ENCODE results near the gene KLHL29.
"Not testable (repeated sequence)": the region's sequence is repeated elsewhere in the genome, so short reads cannot be mapped to it uniquely, and the experiment has no call there.

Gene KLHL29

DNA sequence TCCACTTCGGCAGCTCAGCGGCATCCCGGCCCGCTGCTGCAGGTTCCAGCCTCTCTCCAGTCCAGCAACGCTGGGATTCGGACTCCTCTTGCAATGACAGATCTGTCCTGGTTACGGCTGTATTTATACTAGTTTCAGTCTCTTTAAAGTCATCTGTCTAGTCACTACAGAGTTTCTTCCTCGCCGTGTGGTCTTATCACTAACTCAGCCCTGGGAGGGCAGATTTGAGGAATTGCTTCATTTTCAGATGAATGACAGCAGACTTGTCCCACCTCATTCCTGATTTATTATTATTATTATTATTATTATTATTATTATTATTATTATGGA lies 2.2 kb downstream of the KLHL29 start:
- Histone ChIP-seq H3K4me3 (ENCODE audit: low read depth, low read length) (peak overlapping the region; percentile 91), H3K36me3 (peaks cover 2% of the 10 kb centered on the region; the same call in 1 of the 2 replicates), H3K9me3 (no peaks in the 10 kb centered on the region), H3K4me1 (peaks cover 3% of the 10 kb centered on the region; the same call in 1 of the 2 replicates), H3K27me3 (no peaks in the 10 kb centered on the region; the same call in 1 of the 2 replicates)
- TF ChIP-seq, protein P1, sequence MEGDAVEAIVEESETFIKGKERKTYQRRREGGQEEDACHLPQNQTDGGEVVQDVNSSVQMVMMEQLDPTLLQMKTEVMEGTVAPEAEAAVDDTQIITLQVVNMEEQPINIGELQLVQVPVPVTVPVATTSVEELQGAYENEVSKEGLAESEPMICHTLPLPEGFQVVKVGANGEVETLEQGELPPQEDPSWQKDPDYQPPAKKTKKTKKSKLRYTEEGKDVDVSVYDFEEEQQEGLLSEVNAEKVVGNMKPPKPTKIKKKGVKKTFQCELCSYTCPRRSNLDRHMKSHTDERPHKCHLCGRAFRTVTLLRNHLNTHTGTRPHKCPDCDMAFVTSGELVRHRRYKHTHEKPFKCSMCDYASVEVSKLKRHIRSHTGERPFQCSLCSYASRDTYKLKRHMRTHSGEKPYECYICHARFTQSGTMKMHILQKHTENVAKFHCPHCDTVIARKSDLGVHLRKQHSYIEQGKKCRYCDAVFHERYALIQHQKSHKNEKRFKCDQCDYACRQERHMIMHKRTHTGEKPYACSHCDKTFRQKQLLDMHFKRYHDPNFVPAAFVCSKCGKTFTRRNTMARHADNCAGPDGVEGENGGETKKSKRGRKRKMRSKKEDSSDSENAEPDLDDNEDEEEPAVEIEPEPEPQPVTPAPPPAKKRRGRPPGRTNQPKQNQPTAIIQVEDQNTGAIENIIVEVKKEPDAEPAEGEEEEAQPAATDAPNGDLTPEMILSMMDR (IDR thresholded peaks at IDR 0.05; ENCODE audit: low read depth, low read length): no peak
- DNase-seq: no peak

DNA sequence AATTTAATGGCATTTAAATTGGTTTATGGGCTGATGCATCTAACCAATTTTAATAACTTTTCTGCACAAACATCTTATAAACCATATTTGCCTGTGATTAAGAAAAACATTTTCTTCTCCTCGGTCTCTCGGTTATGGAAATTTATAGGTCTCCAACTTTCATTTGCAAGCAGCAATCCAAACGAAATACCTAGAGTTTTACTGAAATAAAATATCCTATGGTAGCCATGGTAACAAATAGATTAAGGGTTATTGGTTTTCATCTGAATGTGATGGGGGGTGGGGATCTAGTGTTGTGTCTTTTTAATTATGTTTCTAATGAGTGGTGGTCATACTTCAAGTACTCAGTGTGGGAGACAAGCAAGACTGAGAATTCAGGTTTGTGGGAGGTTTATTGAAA lies 2.9 kb downstream of the KLHL29 start:
- TF ChIP-seq, protein P1 (IDR thresholded peaks at IDR 0.05; ENCODE audit: low read depth, low read length): no peak
- DNase-seq: no peak
- Histone ChIP-seq H3K9me3 (no peaks in the 10 kb centered on the region), H3K4me3 (ENCODE audit: low read depth, low read length) (no peak overlapping the region), H3K36me3 (peaks cover 2% of the 10 kb centered on the region; the same call in 1 of the 2 replicates), H3K4me1 (peaks cover 3% of the 10 kb centered on the region; the same call in 1 of the 2 replicates), H3K27me3 (no peaks in the 10 kb centered on the region; the same call in 1 of the 2 replicates)

DNA sequence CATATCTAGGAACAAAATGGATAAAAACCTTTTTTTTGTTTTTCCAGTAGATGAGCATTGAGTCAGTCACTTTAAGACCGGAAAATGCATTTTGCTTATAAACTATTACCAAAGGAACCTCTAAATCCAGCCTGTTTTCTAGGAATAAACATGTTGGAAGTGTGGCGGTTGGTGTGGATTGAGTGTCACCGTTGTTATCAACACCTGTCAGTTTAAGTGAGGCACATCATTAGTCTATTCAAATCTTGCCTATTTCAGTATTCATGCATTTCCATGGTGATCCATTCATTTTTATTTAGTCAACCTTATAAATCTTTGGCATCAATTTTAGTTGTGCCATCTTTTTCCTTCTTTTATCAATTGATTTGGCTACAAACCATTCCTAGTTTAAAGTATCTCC lies 3.3 kb downstream of the KLHL29 start:
- H3K4me1 ChIP-seq: peaks cover 3% of the 10 kb centered on the region; the same call in 1 of the 2 replicates
- peaks cover 2% of the 10 kb centered on the region; the same call in 1 of the 2 replicates for H3K36me3 ChIP-seq
- TF ChIP-seq, protein P1 (IDR thresholded peaks at IDR 0.05; ENCODE audit: low read depth, low read length): no peak
- no peak overlapping the region for H3K4me3 ChIP-seq (ENCODE audit: low read depth, low read length)
- H3K9me3 ChIP-seq: no peaks in the 10 kb centered on the region
- no peak for DNase-seq
- H3K27me3 ChIP-seq: no peaks in the 10 kb centered on the region; the same call in 1 of the 2 replicates

DNA sequence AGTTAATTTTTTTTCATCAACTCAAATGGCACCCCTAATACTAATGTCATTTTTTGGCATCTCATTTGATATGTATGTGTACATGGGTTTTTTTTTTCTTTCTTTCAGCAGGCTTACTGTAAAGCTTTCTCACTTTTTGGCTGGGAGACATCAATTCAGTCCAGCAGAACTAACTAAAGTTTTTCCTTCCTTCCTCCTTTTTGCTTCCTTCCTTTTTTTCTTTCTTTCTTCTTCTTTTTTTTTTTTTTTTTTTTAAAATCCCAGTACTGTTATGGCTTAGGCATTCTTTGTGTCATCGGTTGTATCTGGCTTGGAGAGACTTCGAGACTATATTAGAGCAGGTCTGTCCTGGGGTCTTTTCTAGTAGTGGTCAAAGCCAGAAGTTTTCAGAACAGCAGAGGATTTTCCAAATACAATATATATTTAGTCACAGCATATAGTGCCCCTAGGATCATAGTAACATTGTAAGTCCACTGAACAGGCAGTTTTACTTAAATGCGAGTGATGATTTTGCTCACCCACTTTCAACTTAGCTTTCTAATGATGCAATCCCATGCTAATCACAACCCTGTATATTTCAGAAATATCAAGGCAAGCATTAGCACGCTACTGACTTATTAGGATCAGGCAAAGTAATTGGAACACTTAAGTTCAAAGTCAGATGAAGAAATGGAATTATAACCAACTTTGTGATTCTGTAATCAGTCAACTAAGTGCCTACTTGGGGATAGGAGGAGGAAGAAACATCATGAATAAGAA lies 4.0 kb downstream of the KLHL29 start:
- TF ChIP-seq, protein P1 (IDR thresholded peaks at IDR 0.05; ENCODE audit: low read depth, low read length): no peak
- no peak for DNase-seq
- no peaks in the 10 kb centered on the region; the same call in 1 of the 2 replicates for H3K27me3 ChIP-seq
- peaks cover 3% of the 10 kb centered on the region; the same call in 1 of the 2 replicates for H3K4me1 ChIP-seq
- H3K36me3 ChIP-seq: peaks cover 2% of the 10 kb centered on the region; the same call in 1 of the 2 replicates
- no peaks in the 10 kb centered on the region for H3K9me3 ChIP-seq
- H3K4me3 ChIP-seq (ENCODE audit: low read depth, low read length): no peak overlapping the region

DNA sequence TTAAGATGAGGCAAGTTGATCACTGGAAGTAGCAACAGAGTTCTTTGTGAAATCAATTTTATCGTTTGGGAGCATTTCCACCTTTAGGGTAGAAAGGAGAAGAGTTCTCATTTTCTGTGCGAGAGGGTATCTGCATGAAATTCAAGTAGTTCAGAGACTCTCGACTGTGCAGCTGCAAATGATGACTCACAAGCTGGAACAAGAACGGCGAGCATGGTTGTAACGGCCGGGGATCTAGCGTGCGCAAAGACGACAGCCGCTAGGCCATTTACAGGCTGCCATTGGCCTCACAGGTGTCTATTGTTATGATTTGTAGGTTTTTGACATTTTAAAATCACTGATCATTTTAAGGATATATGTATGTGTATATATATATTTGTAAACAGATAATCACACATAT lies 5.2 kb downstream of the KLHL29 start:
- Histone ChIP-seq H3K36me3 (peaks cover 2% of the 10 kb centered on the region; the same call in 1 of the 2 replicates), H3K27me3 (no peaks in the 10 kb centered on the region; the same call in 1 of the 2 replicates), H3K4me3 (ENCODE audit: low read depth, low read length) (no peak overlapping the region), H3K9me3 (no peaks in the 10 kb centered on the region), H3K4me1 (peaks cover 3% of the 10 kb centered on the region; the same call in 1 of the 2 replicates)
- TF ChIP-seq, protein P1 (IDR thresholded peaks at IDR 0.05; ENCODE audit: low read depth, low read length): no peak
- DNase-seq: no peak

DNA sequence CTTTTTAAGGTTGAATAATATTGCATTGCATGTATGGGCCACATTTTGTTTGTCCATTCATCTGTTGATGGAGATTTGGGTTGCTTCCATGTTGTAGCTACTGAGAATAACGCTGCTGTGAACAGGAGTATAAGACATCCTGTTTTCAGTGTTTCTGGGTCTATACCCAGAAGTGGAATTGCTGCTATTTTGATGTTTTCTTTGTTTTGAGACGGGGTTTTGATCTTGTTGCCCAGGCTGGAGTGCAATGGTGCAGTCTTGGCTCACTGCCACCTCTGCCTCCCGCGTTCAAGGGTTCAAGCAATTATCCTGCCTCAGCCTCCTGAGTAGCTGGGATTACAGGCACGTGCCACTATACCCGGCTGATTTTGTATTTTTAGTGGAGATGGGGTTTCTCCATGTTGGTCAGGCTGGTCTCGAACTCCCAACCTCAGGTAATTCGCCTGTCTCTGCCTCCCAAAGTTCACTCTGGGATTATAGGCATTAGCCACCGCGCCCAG lies 6.3 kb downstream of the KLHL29 start:
- not testable (repeated sequence) for H3K36me3 ChIP-seq; H3K4me3 ChIP-seq (ENCODE audit: low read depth, low read length); DNase-seq; H3K4me1 ChIP-seq; H3K27me3 ChIP-seq; H3K9me3 ChIP-seq
